ENCODE measurements around the gene LRRC23.

- no peak for TF ChIP-seq CTCF (IDR thresholded peaks at IDR 0.05)
- TF ChIP-seq POLR2AphosphoS5 (IDR thresholded peaks at IDR 0.05): no peak
- TF ChIP-seq POLR2A (IDR thresholded peaks at IDR 0.05): no peak
Measured at GRCh38 chr12:6855322-6855721, 49.3 kb upstream of the LRRC23 start.

Measured in breast epithelium (tissue), 3 donors.